ENCODE results near the gene PPP2R5E.

- TF ChIP-seq EZH2 (IDR thresholded peaks at IDR 0.05; ENCODE audit: borderline replicate concordance, low read length) (no peak), CTCF (IDR thresholded peaks at IDR 0.05; ENCODE audit: low read length) (no peak)
Measured at GRCh38 chr14:63542231-63542999, 762 bp downstream of the PPP2R5E start.

Data from OCI-LY1 (cell line).